Stimulated activated CD8-positive, alpha-beta memory T cell treated with anti-CD3 and anti-CD28 coated beads, Interleukin-15, amount 100 ng/mL, for 48 hours (primary cell): ENCODE results near the gene PDIA2.

Experiments used
- DNase-seq, 2 donors: peaks; one replicate each; pipeline ENCODE4 v3.0.0-alpha.2; 2020; ENCODE audit warnings: low read depth in 2 of 2

The PDIA2 gene

GRCh38 chr16:297832-298231 lies 14.9 kb downstream of the PDIA2 start:
- DNase-seq, result no peak

GRCh38 chr16:301235-301634 lies 18.3 kb downstream of the PDIA2 start:
- no peak for DNase-seq

GRCh38 chr16:301950-302349 lies 19.0 kb downstream of the PDIA2 start:
- no peak for DNase-seq

- no peak for DNase-seq
Measured at GRCh38 chr16:303760-304505, 21.0 kb downstream of the PDIA2 start.

GRCh38 chr16:305916-306626 lies 23.1 kb downstream of the PDIA2 start:
- DNase-seq, result no peak

- DNase-seq, result no peak
Measured at GRCh38 chr16:306911-307370, 24.0 kb downstream of the PDIA2 start.

- no peak for DNase-seq
Measured at GRCh38 chr16:307691-308312, 24.8 kb downstream of the PDIA2 start.

- no peak for DNase-seq
Measured at GRCh38 chr16:309476-309875, 26.5 kb downstream of the PDIA2 start.

- DNase-seq, result no peak
Measured at GRCh38 chr16:311725-312124, 28.8 kb downstream of the PDIA2 start.

GRCh38 chr16:314351-314750 lies 31.4 kb downstream of the PDIA2 start:
- no peak for DNase-seq

- DNase-seq, result no peak
Measured at GRCh38 chr16:314795-315299, 31.9 kb downstream of the PDIA2 start.

GRCh38 chr16:316741-317464 lies 33.9 kb downstream of the PDIA2 start:
- DNase-seq, result no peak

GRCh38 chr16:317583-317982 lies 34.6 kb downstream of the PDIA2 start:
- no peak for DNase-seq

GRCh38 chr16:318628-319027 lies 35.7 kb downstream of the PDIA2 start:
- no peak for DNase-seq

GRCh38 chr16:320206-320605 lies 37.2 kb downstream of the PDIA2 start:
- no peak for DNase-seq

- DNase-seq, result no peak
Measured at GRCh38 chr16:321532-321931, 38.6 kb downstream of the PDIA2 start.

- DNase-seq, result no peak
Measured at GRCh38 chr16:322476-323143, 39.6 kb downstream of the PDIA2 start.

- no peak for DNase-seq
Measured at GRCh38 chr16:324201-324450, 41.2 kb downstream of the PDIA2 start.

- peak in 1 of 2 donors; percentile 43 for DNase-seq
Measured at GRCh38 chr16:324451-325334, 41.7 kb downstream of the PDIA2 start.

GRCh38 chr16:325375-326145 lies 42.6 kb downstream of the PDIA2 start:
- DNase-seq, result no peak
